ENCODE results near the gene CNTNAP2.

DNA sequence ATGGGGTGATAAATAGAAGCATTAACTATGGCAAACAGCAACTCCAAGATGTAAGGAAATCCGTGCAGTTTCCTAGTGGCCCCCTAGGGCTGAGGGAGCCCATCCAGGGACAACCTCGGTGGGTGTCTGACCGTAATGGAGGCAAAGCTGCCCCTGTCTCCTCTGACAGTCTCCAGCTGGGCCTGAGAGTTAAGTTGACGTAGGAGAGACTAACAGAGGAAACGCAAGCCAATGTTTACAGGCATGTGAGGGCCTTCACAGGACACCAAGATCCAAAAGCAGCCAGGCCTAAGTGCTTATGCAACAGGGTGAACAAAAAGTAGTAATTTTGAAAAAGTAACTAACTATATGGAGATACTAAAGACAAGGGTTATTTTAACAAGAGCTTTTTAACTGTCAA, 2144.0 kb downstream of the CNTNAP2 start:
- TF ChIP-seq POLR2A (IDR thresholded peaks at IDR 0.05) (no peak), EP300 (IDR thresholded peaks at IDR 0.05) (no peak), POLR2AphosphoS5 (IDR thresholded peaks at IDR 0.05) (no peak)
- TF ChIP-seq, protein P1, sequence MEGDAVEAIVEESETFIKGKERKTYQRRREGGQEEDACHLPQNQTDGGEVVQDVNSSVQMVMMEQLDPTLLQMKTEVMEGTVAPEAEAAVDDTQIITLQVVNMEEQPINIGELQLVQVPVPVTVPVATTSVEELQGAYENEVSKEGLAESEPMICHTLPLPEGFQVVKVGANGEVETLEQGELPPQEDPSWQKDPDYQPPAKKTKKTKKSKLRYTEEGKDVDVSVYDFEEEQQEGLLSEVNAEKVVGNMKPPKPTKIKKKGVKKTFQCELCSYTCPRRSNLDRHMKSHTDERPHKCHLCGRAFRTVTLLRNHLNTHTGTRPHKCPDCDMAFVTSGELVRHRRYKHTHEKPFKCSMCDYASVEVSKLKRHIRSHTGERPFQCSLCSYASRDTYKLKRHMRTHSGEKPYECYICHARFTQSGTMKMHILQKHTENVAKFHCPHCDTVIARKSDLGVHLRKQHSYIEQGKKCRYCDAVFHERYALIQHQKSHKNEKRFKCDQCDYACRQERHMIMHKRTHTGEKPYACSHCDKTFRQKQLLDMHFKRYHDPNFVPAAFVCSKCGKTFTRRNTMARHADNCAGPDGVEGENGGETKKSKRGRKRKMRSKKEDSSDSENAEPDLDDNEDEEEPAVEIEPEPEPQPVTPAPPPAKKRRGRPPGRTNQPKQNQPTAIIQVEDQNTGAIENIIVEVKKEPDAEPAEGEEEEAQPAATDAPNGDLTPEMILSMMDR (IDR thresholded peaks at IDR 0.05), result no peak

Measured in suprapubic skin (tissue), 4 donors.